GM12865 (cell line): ENCODE data around the gene MPST.

Experiments used
- DNase-seq: peaks from one replicate; pipeline ENCODE4 v3.0.0; 2010; ENCODE audit warnings: low read depth
- H3K4me3 ChIP-seq: 2 replicates; pipeline ENCODE4 v1.5.1; 2011; ENCODE audit warnings: mild to moderate bottlenecking, low read depth, low read length, control low read depth
- CTCF ChIP-seq: IDR thresholded peaks from 2 replicates; pipeline ENCODE4 v1.5.1; 2011; ENCODE audit warnings: low read length, control low read depth, low read depth, inconsistent platforms; ENCODE audit not compliant: insufficient read depth; ENCODE audit errors: missing control alignments

The MPST gene

DNA sequence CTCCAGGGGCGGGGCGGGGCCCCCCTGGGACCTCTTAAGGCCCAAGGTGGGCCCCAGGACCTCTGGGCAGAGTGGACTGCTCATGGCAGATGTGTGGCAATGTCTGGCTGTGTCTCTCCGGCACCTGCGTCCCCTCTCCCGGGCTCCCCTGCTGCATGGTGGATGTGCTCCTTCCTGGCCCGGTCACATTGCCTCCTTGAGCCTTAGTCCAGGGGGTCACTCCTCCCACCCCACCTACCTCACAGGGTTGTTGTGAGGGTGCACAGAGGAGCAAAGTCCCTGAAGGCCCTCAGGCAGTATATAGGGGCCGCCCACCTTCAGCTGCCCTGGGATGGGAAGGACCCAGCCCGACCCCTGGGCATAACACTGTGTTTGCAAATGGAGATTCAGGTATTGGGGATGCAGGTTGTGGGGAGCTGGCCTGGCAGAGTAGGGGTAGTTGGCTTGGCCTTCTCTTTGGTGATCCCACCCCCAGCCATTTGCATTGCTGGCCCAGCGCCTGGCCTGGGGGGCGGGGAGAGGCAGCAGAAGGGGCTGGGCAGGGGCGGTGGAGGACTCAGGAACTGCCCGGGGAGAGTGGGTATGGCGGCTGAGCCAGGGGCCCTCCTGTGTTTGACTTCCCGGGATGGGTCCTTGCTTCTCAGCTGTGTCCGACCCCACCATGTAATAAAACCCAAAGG, 43.3 kb downstream of the MPST start:
- TF ChIP-seq CTCF: no peak
- no peak overlapping the region for H3K4me3 ChIP-seq
- no peak for DNase-seq

DNA sequence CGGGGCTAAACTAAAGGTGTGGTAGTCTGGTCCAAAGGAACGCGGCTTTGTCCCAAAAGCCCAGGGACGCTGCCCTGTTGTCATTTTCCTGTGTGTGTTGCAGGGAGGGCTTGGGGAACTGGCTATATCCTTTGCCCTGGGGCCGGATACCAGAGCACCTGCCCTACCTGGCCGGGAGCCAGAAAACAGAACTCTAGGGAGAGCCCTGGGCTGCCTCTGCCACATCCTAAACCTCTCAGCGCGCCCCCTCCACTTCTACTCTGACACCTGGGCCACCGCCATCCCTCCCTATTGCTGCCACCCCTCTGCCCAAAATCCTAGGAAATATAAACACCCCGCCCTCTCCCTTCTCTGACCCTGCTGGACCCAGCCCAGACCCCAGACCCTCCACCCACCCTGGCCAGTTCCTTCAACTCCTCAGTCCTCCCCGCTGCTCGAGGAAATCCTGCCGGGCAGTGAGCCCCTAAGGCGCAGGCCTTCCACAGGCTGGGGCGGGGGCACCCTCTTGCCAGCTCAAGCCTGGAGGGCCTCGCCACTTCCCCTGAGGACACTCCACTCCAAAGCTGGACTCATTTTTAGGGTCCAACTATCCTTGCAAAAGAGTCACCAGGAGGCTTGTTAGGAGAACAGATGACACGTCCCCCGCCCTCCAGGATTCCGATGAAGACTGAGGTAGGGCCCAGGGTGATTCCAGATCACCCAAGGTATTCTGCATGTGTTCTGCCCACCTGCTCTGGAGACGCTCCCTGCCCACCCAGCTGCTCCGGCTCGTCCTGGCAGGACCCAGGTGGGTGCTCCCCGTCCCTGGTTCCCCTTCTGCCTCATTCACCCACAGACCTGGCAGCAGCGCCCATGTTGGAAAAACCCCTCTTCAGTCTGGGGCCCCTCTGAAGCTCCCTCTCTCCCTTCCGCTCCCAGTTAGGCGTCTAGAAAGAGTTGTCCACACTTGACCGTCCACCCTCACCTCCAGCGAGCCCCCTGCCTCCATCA, 44.2 kb downstream of the MPST start:
- TF ChIP-seq CTCF: no peak
- DNase-seq: no peak
- no peak overlapping the region for H3K4me3 ChIP-seq

DNA sequence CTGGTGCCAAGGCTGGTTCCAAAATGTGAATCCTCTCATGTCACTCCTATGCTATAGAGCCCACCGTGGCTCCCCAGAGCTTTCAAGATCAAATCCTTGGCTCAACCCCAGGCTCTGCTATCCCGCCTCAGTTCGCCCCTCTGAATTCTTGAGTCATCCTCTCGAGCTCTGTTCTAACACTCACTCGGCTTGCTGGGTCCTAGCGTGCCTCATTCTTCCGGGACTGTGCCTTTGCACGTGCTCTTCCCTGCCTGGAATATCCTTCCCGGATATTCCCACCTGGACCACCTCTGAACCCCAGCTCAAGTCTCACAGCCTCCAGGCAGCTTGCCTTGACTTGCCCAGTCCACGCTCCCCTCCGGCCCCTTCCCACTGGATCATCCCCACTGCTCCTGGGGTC, 45.0 kb downstream of the MPST start:
- TF ChIP-seq CTCF: no peak
- no peak for DNase-seq
- no peak overlapping the region for H3K4me3 ChIP-seq

DNA sequence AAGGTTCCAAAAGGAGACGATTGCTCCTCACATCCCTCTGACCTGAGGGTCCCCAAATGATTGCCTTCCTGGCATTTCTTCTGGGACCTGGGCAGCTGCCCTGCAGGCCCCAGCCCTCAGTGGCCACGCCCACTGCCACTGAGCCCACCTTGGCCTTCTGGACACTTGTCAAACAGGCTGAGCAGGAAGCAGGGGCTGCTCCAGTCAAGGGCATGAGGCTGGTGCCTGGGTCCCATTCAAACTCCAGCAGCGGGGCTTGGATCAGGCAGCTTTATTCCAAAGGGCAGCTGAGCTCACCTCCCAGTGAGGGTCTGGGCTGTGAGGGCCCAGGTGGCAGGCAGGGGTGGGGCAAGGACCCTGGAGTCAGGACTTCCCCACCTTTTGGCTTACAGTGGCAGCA, 45.6 kb downstream of the MPST start:
- H3K4me3 ChIP-seq: no peak overlapping the region
- DNase-seq: no peak
- no peak for TF ChIP-seq CTCF

DNA sequence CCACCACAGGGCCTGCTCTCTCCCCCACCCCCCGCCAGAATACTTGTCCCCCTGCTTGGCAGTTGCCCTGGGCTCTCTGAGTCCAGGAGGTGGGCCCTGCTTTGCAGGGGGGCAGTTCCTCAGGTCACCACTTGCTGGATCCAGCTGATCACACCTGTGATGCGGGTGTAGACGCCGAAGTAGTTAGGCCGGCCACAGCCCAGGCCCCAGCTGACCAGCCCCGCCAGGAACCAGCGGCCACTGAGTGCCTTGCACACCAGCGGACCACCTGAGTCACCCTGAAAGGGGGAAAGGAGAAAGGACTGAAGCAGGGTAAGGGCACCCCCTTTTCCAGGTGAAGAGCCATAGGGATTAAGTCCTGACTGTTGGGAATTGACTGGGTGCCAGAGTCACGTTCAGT, 46.4 kb downstream of the MPST start:
- no peak for DNase-seq
- no peak overlapping the region for H3K4me3 ChIP-seq
- TF ChIP-seq CTCF: no peak

DNA sequence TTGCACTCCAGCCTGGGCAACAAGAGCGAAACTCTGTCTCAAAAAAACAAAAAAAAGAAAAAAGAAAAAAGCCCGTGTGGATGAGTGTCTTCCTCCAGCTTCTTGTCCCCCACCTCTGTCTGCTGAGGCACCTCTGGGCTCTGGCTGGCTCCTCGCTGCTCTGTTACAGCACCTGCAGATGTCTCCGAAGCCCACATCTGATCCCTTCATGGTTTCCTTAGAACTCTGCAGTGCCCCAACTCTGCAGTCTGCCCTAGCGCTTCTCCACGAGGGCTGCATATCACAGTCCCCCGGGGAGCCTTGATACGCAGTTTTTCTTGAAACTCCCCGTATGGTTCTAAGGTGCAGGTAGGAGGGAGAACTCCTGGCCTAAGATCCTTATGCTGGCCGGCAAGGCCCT, 47.9 kb downstream of the MPST start:
- no peak overlapping the region for H3K4me3 ChIP-seq
- no peak for TF ChIP-seq CTCF
- no peak for DNase-seq
